Fibroblast of the aortic adventitia (primary cell): ENCODE data around the gene FAM118A. TPM values are rescaled to one million over a fixed set of nuclear protein-coding genes. Genes with fewer than 3 reads are reported as not detected.

ENCODE experiments used
- DNase-seq: peaks from one replicate; pipeline ENCODE4 v3.0.0-alpha.2; 2010; ENCODE audit warnings: low read depth
- H3K4me3 ChIP-seq: 2 replicates; pipeline ENCODE4 v1.5.1; 2011; ENCODE audit warnings: low read depth, mild to moderate bottlenecking, control low read depth, low read length, moderate library complexity
- CTCF ChIP-seq: IDR thresholded peaks from 2 replicates; pipeline ENCODE4 v1.5.1; 2011; ENCODE audit warnings: mild to moderate bottlenecking, low read length, control low read depth, inconsistent platforms; ENCODE audit not compliant: insufficient read depth
- total RNA-seq: library from RNA; depleted of rRNA; stranded (reverse); fragments of >200 nt; gene quantifications from 2 replicates; pipeline ENCODE4 v1.2.3, GENCODE V29; 2012; ENCODE audit warnings: low replicate concordance

FAM118A gene
- total RNA-seq, 1 donor, result 18.4 TPM

- no peak overlapping the region for H3K4me3 ChIP-seq
- TF ChIP-seq CTCF, result no peak
Measured at GRCh38 chr22:45336971-45337431, 27.3 kb downstream of the FAM118A start.

GRCh38 chr22:45337536-45337935, 27.8 kb downstream of the FAM118A start:
- H3K4me3 ChIP-seq, result no peak overlapping the region
- no peak for DNase-seq
- TF ChIP-seq CTCF, result no peak

More at GRCh38 chr22:45336971-45337431, 27.3 kb downstream of the FAM118A start:
- peak; percentile 43 for DNase-seq

GRCh38 chr22:45338795-45339194, 29.1 kb downstream of the FAM118A start:
- no peak for TF ChIP-seq CTCF
- H3K4me3 ChIP-seq, result no peak overlapping the region
- DNase-seq, result no peak

GRCh38 chr22:45340323-45340722, 30.6 kb downstream of the FAM118A start:
- no peak for DNase-seq
- H3K4me3 ChIP-seq, result no peak overlapping the region
- no peak for TF ChIP-seq CTCF

- H3K4me3 ChIP-seq, result no peak overlapping the region
- DNase-seq, result no peak
- TF ChIP-seq CTCF, result no peak
Measured at GRCh38 chr22:45341498-45341897, 31.8 kb downstream of the FAM118A start.

GRCh38 chr22:45343143-45343542, 33.4 kb downstream of the FAM118A start:
- H3K4me3 ChIP-seq, result no peak overlapping the region
- no peak for TF ChIP-seq CTCF
- DNase-seq, result no peak

GRCh38 chr22:45344334-45344733, 34.6 kb downstream of the FAM118A start:
- H3K4me3 ChIP-seq, result no peak overlapping the region
- DNase-seq, result peak; percentile 34
- peak; percentile 33 for TF ChIP-seq CTCF
